Activated naive CD4-positive, alpha-beta T cell treated with anti-CD3 and anti-CD28 coated beads for 36 hours (primary cell): Measurements from ENCODE around the gene ZDHHC21. TPM values are rescaled to one million over a fixed set of nuclear protein-coding genes. Genes with fewer than 3 reads are reported as not detected.
"Not testable (repeated sequence)": the region's sequence is repeated elsewhere in the genome, so short reads cannot be mapped to it uniquely, and the experiment has no call there.

ENCODE experiments used
- CTCF ChIA-PET: fragments of 350-600 bp; sonication (Branson Sonifier 250); formaldehyde crosslinking; loops from one replicate; lab custom pipeline; 2021; ENCODE audit warnings: antibody characterized with exemption; lab: Charles Lee
- DNase-seq: peaks from one replicate; pipeline ENCODE4 v3.0.0-alpha.2; 2020
- H3K27ac Mint-ChIP-seq: one replicate; pipeline ENCODE4 v1.8.0; 2021; ENCODE audit warnings: mild to moderate bottlenecking, mixed read lengths
- H3K27me3 Mint-ChIP-seq: one replicate; pipeline ENCODE4 v1.8.0; 2021; ENCODE audit warnings: low read depth, mixed read lengths
- H3K36me3 Mint-ChIP-seq: one replicate; pipeline ENCODE4 v1.8.0; 2021; ENCODE audit warnings: low read depth, mixed read lengths
- H3K4me1 Mint-ChIP-seq: one replicate; pipeline ENCODE4 v1.8.0; 2021; ENCODE audit warnings: low read depth, mixed read lengths
- H3K4me3 Mint-ChIP-seq: one replicate; pipeline ENCODE4 v1.8.0; 2021; ENCODE audit warnings: mild to moderate bottlenecking, moderate library complexity, mixed read lengths
- H3K9me3 Mint-ChIP-seq: one replicate; pipeline ENCODE4 v1.8.0; 2021; ENCODE audit warnings: mixed read lengths
- intact Hi-C: fragments of 100-400 bp; cut with micrococcal nuclease; formaldehyde crosslinking; loops from one replicate; pipeline ENCODE4 v1.15.1; 2023
- total RNA-seq, 2 experiments: library from RNA; stranded (reverse); gene quantifications; one replicate each; pipeline ENCODE4 v1.2.3, GENCODE V29; 2021

Gene ZDHHC21
- total RNA-seq, 2 experiments from 2014 or later: 3.5 to 3.8 TPM

- intact Hi-C loops: no loop called here
- H3K9me3 Mint-ChIP-seq: no peaks in the 10 kb centered on the region
- peaks cover 9% of the 10 kb centered on the region for H3K4me1 Mint-ChIP-seq
- no peak for DNase-seq
- H3K4me3 Mint-ChIP-seq: no peak overlapping the region
- H3K27ac Mint-ChIP-seq: no peak overlapping the region
- no peaks in the 10 kb centered on the region for H3K27me3 Mint-ChIP-seq
- CTCF ChIA-PET: no interaction called here
- H3K36me3 Mint-ChIP-seq: peaks cover 18% of the 10 kb centered on the region
Observed at GRCh38 chr9:14674630-14675029, 18.6 kb downstream of the ZDHHC21 start.

- CTCF ChIA-PET: interaction anchor here (0.6 kb wide), 1 partner anchor 134 kb away, joined by 3 read pairs; no protein-coding TSS in a partner anchor
- H3K27me3 Mint-ChIP-seq: no peaks in the 10 kb centered on the region
- DNase-seq: no peak
- H3K36me3 Mint-ChIP-seq: peaks cover 9% of the 10 kb centered on the region
- intact Hi-C loops: loop anchor here (2.0 kb wide), 1 partner anchor 19 kb away; no protein-coding TSS in a partner anchor
- no peaks in the 10 kb centered on the region for H3K9me3 Mint-ChIP-seq
- H3K27ac Mint-ChIP-seq: no peak overlapping the region
- no peak overlapping the region for H3K4me3 Mint-ChIP-seq
- H3K4me1 Mint-ChIP-seq: peaks cover 9% of the 10 kb centered on the region
Observed at GRCh38 chr9:14671377-14671776, 21.9 kb downstream of the ZDHHC21 start.

- Mint-ChIP-seq H3K9me3 (no peaks in the 10 kb centered on the region), H3K27ac (no peak overlapping the region), H3K36me3 (peaks cover 9% of the 10 kb centered on the region), H3K4me3 (no peak overlapping the region), H3K27me3 (no peaks in the 10 kb centered on the region), H3K4me1 (peaks cover 9% of the 10 kb centered on the region)
- CTCF ChIA-PET: interaction anchor here (0.6 kb wide), 2 partner anchors 133 to 886 kb away, joined by 3 read pairs; no protein-coding TSS in a partner anchor
- no peak for DNase-seq
- intact Hi-C loops: loop anchor here (2.0 kb wide), 1 partner anchor 20 kb away; no protein-coding TSS in a partner anchor
Observed at GRCh38 chr9:14670718-14671117, 22.5 kb downstream of the ZDHHC21 start.

- CTCF ChIA-PET, H3K36me3 Mint-ChIP-seq, H3K4me1 Mint-ChIP-seq, DNase-seq, H3K4me3 Mint-ChIP-seq, H3K27ac Mint-ChIP-seq, H3K27me3 Mint-ChIP-seq, H3K9me3 Mint-ChIP-seq: not testable (repeated sequence)
- intact Hi-C loops: loop anchor here (5.0 kb wide), 1 partner anchor 312 kb away; no protein-coding TSS in a partner anchor
Observed at GRCh38 chr9:14664022-14664421, 29.2 kb downstream of the ZDHHC21 start.

- Mint-ChIP-seq H3K9me3 (no peaks in the 10 kb centered on the region), H3K27ac (no peak overlapping the region), H3K36me3 (peaks cover 22% of the 10 kb centered on the region), H3K4me1 (no peaks in the 10 kb centered on the region), H3K27me3 (no peaks in the 10 kb centered on the region), H3K4me3 (no peak overlapping the region)
- CTCF ChIA-PET: interaction anchor here (0.6 to 1.8 kb wide), 9 partner anchors 9 to 234 kb away, joined by 3 to 7 read pairs (median 3); no protein-coding TSS in a partner anchor
- intact Hi-C loops: loop anchor here (5.0 kb wide), 1 partner anchor 310 kb away; no protein-coding TSS in a partner anchor
- DNase-seq: no peak
Observed at GRCh38 chr9:14662060-14662453, 31.2 kb downstream of the ZDHHC21 start.

- DNase-seq: no peak
- intact Hi-C loops: loop anchor here (5.0 kb wide), 1 partner anchor 309 kb away; no protein-coding TSS in a partner anchor
- peaks cover 2% of the 10 kb centered on the region for H3K9me3 Mint-ChIP-seq
- H3K27me3 Mint-ChIP-seq: no peaks in the 10 kb centered on the region
- no peak overlapping the region for H3K27ac Mint-ChIP-seq
- CTCF ChIA-PET: interaction anchor here (0.6 to 1.8 kb wide), 12 partner anchors 9 to 1234 kb away, joined by 3 to 7 read pairs (median 3); no protein-coding TSS in a partner anchor
- peaks cover 26% of the 10 kb centered on the region for H3K36me3 Mint-ChIP-seq
- no peaks in the 10 kb centered on the region for H3K4me1 Mint-ChIP-seq
- H3K4me3 Mint-ChIP-seq: no peak overlapping the region
Observed at GRCh38 chr9:14661421-14662059, 31.7 kb downstream of the ZDHHC21 start.

- intact Hi-C loops: loop anchor here (5.0 kb wide), 1 partner anchor 308 kb away; no protein-coding TSS in a partner anchor
- CTCF ChIA-PET: interaction anchor here (0.7 to 1.8 kb wide), 9 partner anchors 9 to 1233 kb away, joined by 3 to 6 read pairs (median 3); no protein-coding TSS in a partner anchor
- H3K9me3 Mint-ChIP-seq: peaks cover 3% of the 10 kb centered on the region
- DNase-seq: no peak
- H3K27ac Mint-ChIP-seq: no peak overlapping the region
- no peaks in the 10 kb centered on the region for H3K4me1 Mint-ChIP-seq
- H3K27me3 Mint-ChIP-seq: no peaks in the 10 kb centered on the region
- peaks cover 31% of the 10 kb centered on the region for H3K36me3 Mint-ChIP-seq
- no peak overlapping the region for H3K4me3 Mint-ChIP-seq
Observed at GRCh38 chr9:14660721-14661120, 32.5 kb downstream of the ZDHHC21 start.

GRCh38 chr9:14654932-14655331 is 38.3 kb downstream of the ZDHHC21 start:
- Mint-ChIP-seq H3K27ac (no peak overlapping the region), H3K27me3 (no peaks in the 10 kb centered on the region), H3K36me3 (peaks cover 46% of the 10 kb centered on the region), H3K9me3 (peaks cover 17% of the 10 kb centered on the region), H3K4me1 (no peaks in the 10 kb centered on the region), H3K4me3 (no peak overlapping the region)
- no peak for DNase-seq
- intact Hi-C loops: no loop called here
- CTCF ChIA-PET: no interaction called here

GRCh38 chr9:14653511-14653910 is 39.7 kb downstream of the ZDHHC21 start:
- Mint-ChIP-seq H3K27me3 (no peaks in the 10 kb centered on the region), H3K4me3 (no peak overlapping the region), H3K36me3 (peaks cover 38% of the 10 kb centered on the region), H3K4me1 (no peaks in the 10 kb centered on the region), H3K27ac (no peak overlapping the region), H3K9me3 (peaks cover 17% of the 10 kb centered on the region)
- intact Hi-C loops: loop anchor here (2.0 kb wide), 2 partner anchors 37 to 189 kb away; no protein-coding TSS in a partner anchor
- CTCF ChIA-PET: no interaction called here
- DNase-seq: no peak

GRCh38 chr9:14652729-14653377 is 40.4 kb downstream of the ZDHHC21 start:
- H3K9me3 Mint-ChIP-seq: peaks cover 17% of the 10 kb centered on the region
- intact Hi-C loops: loop anchor here (2.0 kb wide), 2 partner anchors 36 to 188 kb away; no protein-coding TSS in a partner anchor
- H3K4me3 Mint-ChIP-seq: no peak overlapping the region
- H3K27me3 Mint-ChIP-seq: no peaks in the 10 kb centered on the region
- peaks cover 36% of the 10 kb centered on the region for H3K36me3 Mint-ChIP-seq
- no peaks in the 10 kb centered on the region for H3K4me1 Mint-ChIP-seq
- CTCF ChIA-PET: interaction anchor here (0.6 to 0.9 kb wide), 4 partner anchors 9 to 98 kb away, joined by 3 to 4 read pairs (median 4); no protein-coding TSS in a partner anchor
- no peak overlapping the region for H3K27ac Mint-ChIP-seq
- DNase-seq: no peak

- CTCF ChIA-PET: interaction anchor here (0.7 to 1.1 kb wide), 2 partner anchors 11 to 92 kb away, joined by 3 to 6 read pairs; no protein-coding TSS in a partner anchor
- no peaks in the 10 kb centered on the region for H3K27me3 Mint-ChIP-seq
- no peak overlapping the region for H3K27ac Mint-ChIP-seq
- H3K4me3 Mint-ChIP-seq: no peak overlapping the region
- no peak for DNase-seq
- H3K4me1 Mint-ChIP-seq: no peaks in the 10 kb centered on the region
- H3K36me3 Mint-ChIP-seq: peaks cover 21% of the 10 kb centered on the region
- intact Hi-C loops: no loop called here
- H3K9me3 Mint-ChIP-seq: peaks cover 14% of the 10 kb centered on the region
Observed at GRCh38 chr9:14650596-14650995, 42.6 kb downstream of the ZDHHC21 start.

- Mint-ChIP-seq H3K4me3 (no peak overlapping the region), H3K27me3 (no peaks in the 10 kb centered on the region), H3K9me3 (no peaks in the 10 kb centered on the region), H3K27ac (no peak overlapping the region), H3K4me1 (no peaks in the 10 kb centered on the region), H3K36me3 (no peaks in the 10 kb centered on the region)
- intact Hi-C loops: no loop called here
- CTCF ChIA-PET: no interaction called here
- no peak for DNase-seq
Observed at GRCh38 chr9:14645648-14646047, 47.6 kb downstream of the ZDHHC21 start.
